ENCODE measurements around the gene FGF18. TPM values are rescaled to one million over a fixed set of nuclear protein-coding genes. Genes with fewer than 3 reads are reported as not detected.
A peak's percentile ranks its signal among the peaks of the same experiment; 100 is the strongest.

FGF18 gene
- total and polyA plus RNA-seq, 11 donors: 3.4 to 63.0 (median 16.4) TPM

DNA sequence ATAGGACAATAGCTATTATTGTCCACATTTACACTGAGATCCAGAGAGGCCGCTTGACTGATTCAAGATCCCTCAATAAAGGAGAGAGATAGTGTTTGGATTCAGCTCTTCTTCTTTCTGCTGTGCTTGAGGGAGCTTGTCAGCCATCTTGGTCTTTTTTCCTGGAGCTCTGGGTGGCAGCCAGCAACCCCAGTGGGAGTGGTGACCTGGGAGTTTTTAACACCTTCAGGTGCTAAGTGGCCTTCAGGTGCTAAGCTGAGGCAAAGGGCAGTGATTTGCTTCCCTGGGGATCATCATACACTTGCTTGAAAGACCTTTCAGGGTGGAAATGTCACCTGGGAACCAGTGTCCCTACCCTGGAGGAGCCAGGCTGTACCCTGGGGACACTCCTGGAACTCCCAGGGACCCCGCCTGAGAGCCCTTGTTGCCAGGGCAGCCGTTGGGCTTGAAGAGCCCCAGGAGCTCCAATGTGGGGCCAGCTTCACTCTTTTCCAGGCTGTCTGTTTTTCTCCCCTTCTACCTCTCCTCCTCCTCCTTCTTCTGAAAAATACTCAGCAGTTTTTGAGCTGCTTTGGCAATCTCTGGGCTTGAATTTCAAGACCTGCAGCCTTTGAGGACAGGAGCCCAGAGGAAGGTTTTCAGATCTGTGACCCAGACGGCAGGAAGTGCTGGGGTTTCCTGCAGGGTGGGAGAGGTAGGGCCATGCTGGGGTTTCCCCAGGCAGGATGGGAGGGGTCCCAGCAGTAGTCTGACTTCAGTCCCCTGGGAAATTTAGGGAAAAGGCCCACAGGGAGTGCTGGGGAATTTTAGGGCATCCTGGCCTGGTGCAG, 59.7 kb downstream of the FGF18 start:
- DNase-seq (no peak), ATAC-seq (peak in 1 of 4 donors; percentile 45)
- intact Hi-C loops (cut with DNase I): no loop called here
- no peak overlapping the region for H3K4me3 ChIP-seq
- H3K9me3 ChIP-seq: no peaks in the 10 kb centered on the region
- no peaks in the 10 kb centered on the region for H3K27me3 ChIP-seq
- no peak overlapping the region for H3K27ac ChIP-seq
- TF ChIP-seq CTCF (IDR thresholded peaks at IDR 0.05): no peak
- no peak for TF ChIP-seq POLR2A (IDR thresholded peaks at IDR 0.05)
- no peaks in the 10 kb centered on the region for H3K36me3 ChIP-seq
- peaks cover 0 to 35% (median 8%) of the 10 kb centered on the region in 12 donors for H3K4me1 ChIP-seq
- WGBS, 4 donors: 66 to 81% (median 75%) methylated on average over 4 of the region's 4 CpGs

DNA sequence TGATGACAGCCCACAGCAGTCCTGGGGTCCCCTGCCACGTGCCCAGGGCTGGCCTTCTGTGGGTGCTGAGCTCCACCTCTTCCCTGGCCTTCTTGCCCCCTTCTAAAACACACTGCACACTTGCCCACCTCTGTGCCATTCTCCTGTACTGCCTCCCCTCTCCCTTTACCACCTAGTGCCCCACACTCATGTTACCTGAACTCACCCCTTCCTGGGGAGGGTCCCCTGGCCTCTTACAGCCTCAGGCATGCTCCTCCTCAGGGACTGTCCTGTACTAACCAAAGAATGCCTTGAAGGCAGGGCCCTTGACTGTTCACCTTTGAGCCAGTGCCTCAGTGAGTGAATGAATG, 60.3 kb downstream of the FGF18 start:
- WGBS, 4 donors: 45 to 67% (median 61%) methylated on average over 1 of the region's 1 CpG
- no peak for DNase-seq
- TF ChIP-seq CTCF (IDR thresholded peaks at IDR 0.05): no peak
- TF ChIP-seq POLR2A (IDR thresholded peaks at IDR 0.05): no peak
- Histone ChIP-seq H3K4me3 (no peak overlapping the region), H3K9me3 (no peaks in the 10 kb centered on the region), H3K27me3 (no peaks in the 10 kb centered on the region), H3K4me1 (peaks cover 0 to 37% (median 8%) of the 10 kb centered on the region in 12 donors), H3K36me3 (no peaks in the 10 kb centered on the region), H3K27ac (no peak overlapping the region)
- intact Hi-C loops (cut with DNase I): loop anchor here in 5 of 10 donors (5.0 to 10.0 kb wide), 3 partner anchors 55 to 62 kb away; partner anchors contain the start of gene FGF18 (in 2 of the 5)
- ATAC-seq: no peak

- H3K4me1 ChIP-seq: peaks cover 0 to 37% (median 8%) of the 10 kb centered on the region in 12 donors
- H3K9me3 ChIP-seq: no peaks in the 10 kb centered on the region
- no peaks in the 10 kb centered on the region for H3K36me3 ChIP-seq
- no peak overlapping the region for H3K4me3 ChIP-seq
- no peak overlapping the region for H3K27ac ChIP-seq
- ATAC-seq: no peak
- TF ChIP-seq CTCF (IDR thresholded peaks at IDR 0.05): no peak
- no peak for TF ChIP-seq POLR2A (IDR thresholded peaks at IDR 0.05)
- 84 to 87% (median 85%) methylated on average over 6 of the region's 6 CpGs for WGBS, 4 donors
- no peak for DNase-seq
- H3K27me3 ChIP-seq: no peaks in the 10 kb centered on the region
- intact Hi-C loops (cut with DNase I): loop anchor here in 5 of 10 donors (5.0 to 10.0 kb wide), 3 partner anchors 55 to 63 kb away; partner anchors contain the start of gene FGF18 (in 2 of the 5)
Measured at GRCh38 chr5:171480239-171480638, 60.8 kb downstream of the FGF18 start.

- Histone ChIP-seq H3K27me3 (no peaks in the 10 kb centered on the region), H3K4me1 (peaks cover 0 to 37% (median 7%) of the 10 kb centered on the region in 12 donors), H3K36me3 (no peaks in the 10 kb centered on the region), H3K4me3 (no peak overlapping the region), H3K9me3 (no peaks in the 10 kb centered on the region), H3K27ac (no peak overlapping the region)
- intact Hi-C loops (cut with DNase I): loop anchor here in 5 of 10 donors (5.0 to 10.0 kb wide), 3 partner anchors 57 to 65 kb away; partner anchors contain the start of gene FGF18 (in 2 of the 5)
- DNase-seq (no peak), ATAC-seq (no peak)
- TF ChIP-seq POLR2A (IDR thresholded peaks at IDR 0.05): no peak
- TF ChIP-seq CTCF (IDR thresholded peaks at IDR 0.05): no peak
- WGBS, 4 donors: 78 to 86% (median 82%) methylated on average over 9 to 10 of the region's 10 CpGs
Measured at GRCh38 chr5:171481571-171482433, 62.4 kb downstream of the FGF18 start.

Measured in heart left ventricle (tissue), 16 donors.